ENCODE results near the gene SLU7.

- TF ChIP-seq, protein P1, sequence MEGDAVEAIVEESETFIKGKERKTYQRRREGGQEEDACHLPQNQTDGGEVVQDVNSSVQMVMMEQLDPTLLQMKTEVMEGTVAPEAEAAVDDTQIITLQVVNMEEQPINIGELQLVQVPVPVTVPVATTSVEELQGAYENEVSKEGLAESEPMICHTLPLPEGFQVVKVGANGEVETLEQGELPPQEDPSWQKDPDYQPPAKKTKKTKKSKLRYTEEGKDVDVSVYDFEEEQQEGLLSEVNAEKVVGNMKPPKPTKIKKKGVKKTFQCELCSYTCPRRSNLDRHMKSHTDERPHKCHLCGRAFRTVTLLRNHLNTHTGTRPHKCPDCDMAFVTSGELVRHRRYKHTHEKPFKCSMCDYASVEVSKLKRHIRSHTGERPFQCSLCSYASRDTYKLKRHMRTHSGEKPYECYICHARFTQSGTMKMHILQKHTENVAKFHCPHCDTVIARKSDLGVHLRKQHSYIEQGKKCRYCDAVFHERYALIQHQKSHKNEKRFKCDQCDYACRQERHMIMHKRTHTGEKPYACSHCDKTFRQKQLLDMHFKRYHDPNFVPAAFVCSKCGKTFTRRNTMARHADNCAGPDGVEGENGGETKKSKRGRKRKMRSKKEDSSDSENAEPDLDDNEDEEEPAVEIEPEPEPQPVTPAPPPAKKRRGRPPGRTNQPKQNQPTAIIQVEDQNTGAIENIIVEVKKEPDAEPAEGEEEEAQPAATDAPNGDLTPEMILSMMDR (conservative IDR thresholded peaks at IDR 0.05) = no peak
- no peak for TF ChIP-seq EZH2 (IDR thresholded peaks at IDR 0.05; ENCODE audit: low read depth)
Observed at GRCh38 chr5:160453751-160454150, 34.9 kb upstream of the SLU7 start.

All from PC-9 (cell line).